ENCODE measurements around the gene CBL. TPM values are rescaled to one million over a fixed set of nuclear protein-coding genes. Genes with fewer than 3 reads are reported as not detected.
"Not testable (repeated sequence)": the region's sequence is repeated elsewhere in the genome, so short reads cannot be mapped to it uniquely, and the experiment has no call there.

Gene CBL
- total RNA-seq, 3 donors from 2014 or later (not counting 1 experiment from before 2014, with no cell fraction given), result 29.0 to 32.5 (median 30.1) TPM

DNA sequence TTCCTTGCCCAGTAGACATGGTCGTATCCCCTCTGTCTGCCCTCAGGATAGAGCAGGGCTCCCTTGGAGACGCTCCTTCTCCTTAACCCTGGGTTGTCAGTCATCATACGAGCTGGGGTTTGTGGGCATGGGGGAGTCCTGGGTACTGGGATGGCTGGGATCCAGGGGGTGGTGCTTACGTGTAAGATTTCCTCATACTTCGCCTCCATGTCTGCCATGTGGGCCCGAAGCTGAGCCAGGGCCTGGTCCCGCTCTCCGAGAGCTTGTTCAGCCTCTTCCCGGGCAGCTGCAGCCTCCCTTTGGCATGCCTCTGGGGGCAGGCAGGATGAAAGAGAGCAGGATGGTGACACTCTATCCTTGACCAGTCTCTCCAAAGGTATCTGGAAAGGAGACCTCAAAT is 15.6 kb upstream of the CBL start:
- H3K4me3 ChIP-seq (ENCODE audit: low read length), result no peak overlapping the region
- no peaks in the 10 kb centered on the region for H3K9me3 Mint-ChIP-seq
- H3K27me3 Mint-ChIP-seq (ENCODE audit: low read depth in 2 of 2), result peaks cover 5 to 8% of the 10 kb centered on the region in 2 donors
- H3K4me1 ChIP-seq (ENCODE audit: control insufficient read depth, insufficient read depth, low read length), result no peaks in the 10 kb centered on the region
- ATAC-seq (no peak), DNase-seq (no peak)
- no peaks in the 10 kb centered on the region for H3K9me3 ChIP-seq (ENCODE audit: control insufficient read depth, insufficient read depth, low read length)
- H3K4me1 Mint-ChIP-seq, result no peaks in the 10 kb centered on the region
- no peaks in the 10 kb centered on the region for H3K27me3 ChIP-seq (ENCODE audit: control insufficient read depth, insufficient read depth, low read length)
- no peak for TF ChIP-seq CTCF (IDR thresholded peaks at IDR 0.05)
- H3K4me3 Mint-ChIP-seq, result no peak overlapping the region
- H3K27ac ChIP-seq (ENCODE audit: low read length), result no peak overlapping the region
- no peak overlapping the region for H3K27ac Mint-ChIP-seq
- no peaks in the 10 kb centered on the region for H3K36me3 Mint-ChIP-seq
- intact Hi-C loops (cut with micrococcal nuclease), result loop anchor here (10.0 kb wide), 1 partner anchor 136 kb away; the partner anchor contains the start of gene HYOU1
- WGBS (ENCODE audit: insufficient coverage), result 93% methylated on average over 9 of the region's 9 CpGs
- H3K36me3 ChIP-seq (ENCODE audit: control insufficient read depth, insufficient read depth, low read length), result no peaks in the 10 kb centered on the region

- intact Hi-C loops (cut with micrococcal nuclease), result loop anchor here (10.0 kb wide), 1 partner anchor 136 kb away; the partner anchor contains the start of gene HYOU1
- not testable (repeated sequence) for H3K4me3 Mint-ChIP-seq
Observed at GRCh38 chr11:119191265-119191664, 14.9 kb upstream of the CBL start.

GRCh38 chr11:119192111-119192510 is 14.0 kb upstream of the CBL start:
- Histone ChIP-seq H3K9me3 (ENCODE audit: control insufficient read depth, insufficient read depth, low read length) (no peaks in the 10 kb centered on the region), H3K27ac (ENCODE audit: low read length) (no peak overlapping the region), H3K4me1 (ENCODE audit: control insufficient read depth, insufficient read depth, low read length) (no peaks in the 10 kb centered on the region), H3K27me3 (ENCODE audit: control insufficient read depth, insufficient read depth, low read length) (no peaks in the 10 kb centered on the region), H3K4me3 (ENCODE audit: low read length) (no peak overlapping the region), H3K36me3 (ENCODE audit: control insufficient read depth, insufficient read depth, low read length) (no peaks in the 10 kb centered on the region)
- H3K4me3 Mint-ChIP-seq, result no peak overlapping the region
- no peaks in the 10 kb centered on the region for H3K9me3 Mint-ChIP-seq
- peaks cover 7 to 8% of the 10 kb centered on the region in 2 donors for H3K27me3 Mint-ChIP-seq (ENCODE audit: low read depth in 2 of 2)
- intact Hi-C loops (cut with micrococcal nuclease), result loop anchor here (10.0 kb wide), 1 partner anchor 137 kb away; the partner anchor contains the start of gene HYOU1
- no peak for TF ChIP-seq CTCF (IDR thresholded peaks at IDR 0.05)
- WGBS (ENCODE audit: insufficient coverage), result 93% methylated on average over 3 of the region's 3 CpGs
- no peak overlapping the region for H3K27ac Mint-ChIP-seq
- DNase-seq (no peak), ATAC-seq (no peak)
- peaks cover 0 to 9% of the 10 kb centered on the region in 2 donors for H3K4me1 Mint-ChIP-seq
- H3K36me3 Mint-ChIP-seq, result no peaks in the 10 kb centered on the region

More at GRCh38 chr11:119191265-119191664, 14.9 kb upstream of the CBL start:
- H3K27ac ChIP-seq (ENCODE audit: low read length); ATAC-seq; H3K9me3 ChIP-seq (ENCODE audit: control insufficient read depth, insufficient read depth, low read length); H3K4me1 ChIP-seq (ENCODE audit: control insufficient read depth, insufficient read depth, low read length); H3K27ac Mint-ChIP-seq; H3K36me3 Mint-ChIP-seq; H3K27me3 ChIP-seq (ENCODE audit: control insufficient read depth, insufficient read depth, low read length); H3K36me3 ChIP-seq (ENCODE audit: control insufficient read depth, insufficient read depth, low read length); DNase-seq; H3K4me3 ChIP-seq (ENCODE audit: low read length); H3K27me3 Mint-ChIP-seq (ENCODE audit: low read depth in 2 of 2); H3K4me1 Mint-ChIP-seq; H3K9me3 Mint-ChIP-seq: not testable (repeated sequence)
- WGBS (ENCODE audit: insufficient coverage), result 94% methylated on average over 14 of the region's 14 CpGs

DNA sequence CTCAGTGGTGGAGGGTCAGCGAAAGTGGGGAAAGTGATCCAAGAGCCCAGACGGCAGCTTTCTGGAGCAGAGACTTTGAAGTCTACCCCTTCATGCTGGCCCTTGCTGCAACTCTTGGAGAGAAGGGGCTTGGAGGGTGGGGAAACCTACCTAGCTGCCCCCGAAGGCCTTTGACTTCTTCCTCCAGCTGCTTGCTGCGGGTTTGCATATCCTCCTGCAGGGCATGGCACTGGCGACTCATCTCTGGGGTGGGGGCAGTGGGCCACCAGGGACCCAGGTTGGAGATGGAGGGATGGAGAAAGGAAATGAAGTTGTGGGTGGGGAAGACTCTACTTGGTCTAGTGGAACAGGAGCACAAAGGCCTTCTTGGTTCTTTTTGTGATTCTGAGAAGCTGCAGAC is 13.1 kb upstream of the CBL start:
- H3K27me3 ChIP-seq (ENCODE audit: control insufficient read depth, insufficient read depth, low read length), result no peaks in the 10 kb centered on the region
- no peaks in the 10 kb centered on the region for H3K36me3 Mint-ChIP-seq
- no peaks in the 10 kb centered on the region for H3K9me3 Mint-ChIP-seq
- H3K4me3 ChIP-seq (ENCODE audit: low read length), result no peak overlapping the region
- intact Hi-C loops (cut with micrococcal nuclease), result loop anchor here (10.0 kb wide), 1 partner anchor 138 kb away; the partner anchor contains the start of gene HYOU1
- WGBS (ENCODE audit: insufficient coverage), result 86% methylated on average over 5 of the region's 5 CpGs
- H3K36me3 ChIP-seq (ENCODE audit: control insufficient read depth, insufficient read depth, low read length), result no peaks in the 10 kb centered on the region
- H3K27ac ChIP-seq (ENCODE audit: low read length), result no peak overlapping the region
- no peak for ATAC-seq
- DNase-seq, result no peak
- no peak overlapping the region for H3K4me3 Mint-ChIP-seq
- no peaks in the 10 kb centered on the region for H3K9me3 ChIP-seq (ENCODE audit: control insufficient read depth, insufficient read depth, low read length)
- peaks cover 7 to 8% of the 10 kb centered on the region in 2 donors for H3K27me3 Mint-ChIP-seq (ENCODE audit: low read depth in 2 of 2)
- H3K27ac Mint-ChIP-seq, result no peak overlapping the region
- no peak for TF ChIP-seq CTCF (IDR thresholded peaks at IDR 0.05)
- H3K4me1 ChIP-seq (ENCODE audit: control insufficient read depth, insufficient read depth, low read length), result no peaks in the 10 kb centered on the region
- peaks cover 0 to 9% of the 10 kb centered on the region in 2 donors for H3K4me1 Mint-ChIP-seq

Data from natural killer cell (primary cell).